Panc1 (cell line): ENCODE data around the gene SLC25A15. TPM values are rescaled to one million over a fixed set of nuclear protein-coding genes. Genes with fewer than 3 reads are reported as not detected.

Experiments used
- ATAC-seq: fragments of 200-7000 bp; cut with Tn5 transposase; 2 replicates; pipeline ENCODE4 v1.9.1; 2020; ENCODE audit warnings: mild to moderate bottlenecking, moderate library complexity
- BruUV-seq: library from RNA; stranded (reverse); fragments of 400-500 nt; replicated peaks from 2 replicates; lab custom pipeline; 2021; lab: Mats Ljungman, UMichigan
- CTCF ChIA-PET: fragments of 300-600 bp; sonication (Branson Sonifier 250); formaldehyde crosslinking; loops from one replicate; lab custom pipeline; 2022; ENCODE audit warnings: antibody characterized with exemption; lab: Charles Lee
- POLR2A ChIA-PET: fragments of 300-600 bp; sonication (Branson Sonifier 250); formaldehyde crosslinking; loops from one replicate; lab custom pipeline; 2022; ENCODE audit warnings: antibody characterized with exemption; lab: Charles Lee
- DNase-seq: peaks from one replicate; pipeline ENCODE4 v3.0.0-alpha.2; 2010; ENCODE audit warnings: low read depth, low spot score
- H3K27ac ChIP-seq: 2 replicates; pipeline ENCODE4 v1.5.1; 2011; ENCODE audit warnings: mild to moderate bottlenecking, low read length, inconsistent platforms
- H3K27me3 ChIP-seq: fragments of 200-500 bp; sonication (Bioruptor generic); 2 replicates; pipeline ENCODE4 v1.6.0; 2014; ENCODE audit warnings: low read length, inconsistent platforms; ENCODE audit not compliant: control insufficient read depth, insufficient read depth
- H3K36me3 ChIP-seq: fragments of 200-500 bp; sonication (Bioruptor generic); 2 replicates; pipeline ENCODE4 v1.5.1; 2014; ENCODE audit warnings: inconsistent platforms, mild to moderate bottlenecking, low read length, moderate library complexity; ENCODE audit not compliant: control insufficient read depth, insufficient read depth
- H3K4me1 ChIP-seq: 2 replicates; pipeline ENCODE4 v1.5.1; 2011; ENCODE audit warnings: inconsistent platforms, mild to moderate bottlenecking, low read length, moderate library complexity; ENCODE audit not compliant: control insufficient read depth, insufficient read depth
- H3K4me3 ChIP-seq, 2 experiments: 2 replicates each; pipeline ENCODE4 v1.5.1; 2011 to 2012; ENCODE audit warnings: low read depth in 2 of 2, low read length in 2 of 2, mild to moderate bottlenecking in 2 of 2, inconsistent platforms in 1 of 2, moderate library complexity in 1 of 2
- H3K9me3 ChIP-seq: fragments of 200-500 bp; sonication (Bioruptor generic); 2 replicates; pipeline ENCODE4 v1.5.1; 2014; ENCODE audit warnings: low read depth, mild to moderate bottlenecking, inconsistent platforms, low read length, moderate library complexity; ENCODE audit not compliant: control insufficient read depth, insufficient read depth
- CTCF ChIP-seq: fragments of 450-650 bp; IDR thresholded peaks from 2 replicates; pipeline ENCODE4 v1.5.1; 2017; ENCODE audit warnings: mild to moderate bottlenecking
- POLR2AphosphoS5 ChIP-seq: IDR thresholded peaks from 2 replicates; pipeline ENCODE4 v1.6.1; 2012; ENCODE audit warnings: mild to moderate bottlenecking, low read depth, low read length, moderate library complexity
- REST ChIP-seq, 2 experiments: IDR thresholded peaks; 2 replicates each; pipeline ENCODE4 v1.6.1; 2011 to 2012; ENCODE audit warnings: low read depth in 2 of 2, control low read depth in 1 of 2, low read length in 1 of 2, mild to moderate bottlenecking in 1 of 2, moderate library complexity in 1 of 2; ENCODE audit not compliant: insufficient read depth in 1 of 2
- SIN3A ChIP-seq: IDR thresholded peaks from 2 replicates; pipeline ENCODE4 v1.6.1; 2012; ENCODE audit warnings: low read depth, mild to moderate bottlenecking, low read length, moderate library complexity, borderline replicate concordance; ENCODE audit not compliant: insufficient read depth
- TCF7L2 ChIP-seq: IDR thresholded peaks from 2 replicates; pipeline ENCODE4 v1.6.1; 2011; ENCODE audit warnings: mild to moderate bottlenecking, low read depth, low read length, inconsistent platforms
- in situ Hi-C: cut with HindIII; loops from 2 replicates; pipeline ENCODE4 v1.10.0; 2016; ENCODE audit warnings: low sequenced_read_pairs, low pct_unique_long_range_greater_than_20kb
- intact Hi-C: fragments of 100-400 bp; cut with micrococcal nuclease; formaldehyde crosslinking; loops from one replicate; pipeline ENCODE4 v1.10.0; 2022; ENCODE audit not compliant: unreplicated experiment
- total RNA-seq: library from RNA; stranded (reverse); gene quantifications from one replicate; pipeline ENCODE4 v1.2.1, GENCODE V29; 2021; ENCODE audit not compliant: unreplicated experiment

The SLC25A15 gene
- total RNA-seq, 1 experiment from 2014 or later = 16.4 TPM

- no peaks in the 10 kb centered on the region for H3K27me3 ChIP-seq
- CTCF ChIA-PET = no interaction called here
- H3K27ac ChIP-seq = no peak overlapping the region
- H3K9me3 ChIP-seq = no peaks in the 10 kb centered on the region
- no peak for ATAC-seq
- in situ Hi-C loops (no loop called here), intact Hi-C loops (no loop called here)
- no peak overlapping the region for H3K4me3 ChIP-seq
- H3K36me3 ChIP-seq = no peaks in the 10 kb centered on the region
- no peaks in the 10 kb centered on the region for H3K4me1 ChIP-seq
- TF ChIP-seq CTCF (no peak), TCF7L2 (no peak), SIN3A (no peak), POLR2AphosphoS5 (no peak)
- BruUV-seq = no TSS peak
- POLR2A ChIA-PET = no interaction called here
- no peak for DNase-seq
Observed at GRCh38 chr13:40779796-40780285, 9.6 kb upstream of the SLC25A15 start.

GRCh38 chr13:40780822-40781401, 8.5 kb upstream of the SLC25A15 start:
- intact Hi-C loops (no loop called here), in situ Hi-C loops (no loop called here)
- DNase-seq = no peak
- Histone ChIP-seq H3K36me3 (no peaks in the 10 kb centered on the region), H3K27ac (no peak overlapping the region), H3K9me3 (no peaks in the 10 kb centered on the region), H3K4me1 (no peaks in the 10 kb centered on the region), H3K4me3 (no peak overlapping the region), H3K27me3 (no peaks in the 10 kb centered on the region)
- BruUV-seq = no TSS peak
- CTCF ChIA-PET = no interaction called here
- no peak for ATAC-seq
- POLR2A ChIA-PET = interaction anchor here (0.6 kb wide), 1 partner anchor 128 kb away, joined by 9 read pairs; no protein-coding TSS in a partner anchor
- no peak for TF ChIP-seq CTCF
- TF ChIP-seq TCF7L2 = no peak
- no peak for TF ChIP-seq POLR2AphosphoS5
- TF ChIP-seq REST (IDR thresholded peaks at IDR 0.05; ENCODE audit: insufficient read depth in 1 of 2, low read depth in 2 of 2, low read length in 1 of 2) = no peak
- no peak for TF ChIP-seq SIN3A
